Suprapubic skin (tissue), 4 donors: ENCODE data around the gene RELN. TPM values are rescaled to one million over a fixed set of nuclear protein-coding genes. Genes with fewer than 3 reads are reported as not detected.
"Not testable (repeated sequence)": the region's sequence is repeated elsewhere in the genome, so short reads cannot be mapped to it uniquely, and the experiment has no call there.

Experiments used
- DNase-seq, 2 donors: peaks; one replicate each; pipeline ENCODE4 v3.0.0-alpha.2; 2019; ENCODE audit warnings: low spot score in 2 of 2
- H3K27ac ChIP-seq: fragments of 200-600 bp; sonication (generic); one replicate; pipeline ENCODE4 v1.5.1; 2019
- H3K27me3 ChIP-seq: fragments of 200-600 bp; sonication (generic); one replicate; pipeline ENCODE4 v1.5.1; 2019
- H3K36me3 ChIP-seq: fragments of 200-600 bp; sonication (generic); one replicate; pipeline ENCODE4 v1.5.1; 2019
- H3K4me1 ChIP-seq: fragments of 200-600 bp; sonication (generic); one replicate; pipeline ENCODE4 v1.5.1; 2019
- H3K4me3 ChIP-seq: fragments of 200-600 bp; sonication (generic); one replicate; pipeline ENCODE4 v1.5.1; 2019; ENCODE audit warnings: mild to moderate bottlenecking
- H3K9me3 ChIP-seq: fragments of 200-600 bp; sonication (generic); one replicate; pipeline ENCODE4 v1.5.1; 2019
- CTCF ChIP-seq, 2 donors: fragments of 200-600 bp in 1 of 2; fragments of 450-650 bp in 1 of 2; sonication (generic) in 1 of 2; IDR thresholded peaks; one replicate each; pipeline ENCODE4 v1.5.1; 2016 to 2019; ENCODE audit warnings: antibody characterized with exemption in 2 of 2, mild to moderate bottlenecking in 1 of 2, moderate library complexity in 1 of 2
- EP300 ChIP-seq: sonication (generic); formaldehyde crosslinking; IDR thresholded peaks from one replicate; pipeline ENCODE4 v1.6.1; 2017; ENCODE audit warnings: antibody characterized with exemption
- POLR2A ChIP-seq, 2 donors: fragments of 450-650 bp; IDR thresholded peaks; one replicate each; pipeline ENCODE4 v1.6.1; 2017; ENCODE audit warnings: antibody characterized with exemption in 2 of 2, mild to moderate bottlenecking in 2 of 2, moderate library complexity in 2 of 2
- POLR2AphosphoS5 ChIP-seq, 3 donors: sonication (generic); formaldehyde crosslinking; IDR thresholded peaks; one replicate each; pipeline ENCODE4 v1.6.1; 2017; ENCODE audit warnings: antibody characterized with exemption in 3 of 3
- WGBS: methylation state at CpG from one replicate; pipeline ENCODE4 v1.1.5; 2018; 5-methylcytosine and 5-hydroxymethylcytosine counted together
- total RNA-seq, 4 donors: library from RNA; depleted of rRNA; stranded (reverse); fragments of >200 nt; gene quantifications; one replicate each; pipeline ENCODE4 v1.1.0, GENCODE V29; 2016

Gene RELN
- total RNA-seq, 4 donors from 2014 or later: 0.72 to 1.8 (median 1.3) TPM

GRCh38 chr7:103521937-103522336, 467.5 kb downstream of the RELN start:
- no peak overlapping the region for H3K27ac ChIP-seq
- H3K4me3 ChIP-seq: no peak overlapping the region
- H3K9me3 ChIP-seq: no peaks in the 10 kb centered on the region
- 82% methylated on average over 6 of the region's 6 CpGs for WGBS
- no peak for DNase-seq
- H3K36me3 ChIP-seq: no peaks in the 10 kb centered on the region
- no peaks in the 10 kb centered on the region for H3K27me3 ChIP-seq
- TF ChIP-seq POLR2A (IDR thresholded peaks at IDR 0.05) (no peak), CTCF (IDR thresholded peaks at IDR 0.05) (no peak)
- no peaks in the 10 kb centered on the region for H3K4me1 ChIP-seq

- TF ChIP-seq POLR2A (IDR thresholded peaks at IDR 0.05): no peak
- TF ChIP-seq CTCF (IDR thresholded peaks at IDR 0.05): no peak
- TF ChIP-seq EP300: no peak
- no peak for TF ChIP-seq POLR2AphosphoS5 (IDR thresholded peaks at IDR 0.05)
- 89% methylated on average over 4 of the region's 13 CpGs for WGBS
- Histone ChIP-seq H3K27me3 (no peaks in the 10 kb centered on the region), H3K4me3 (no peak overlapping the region), H3K4me1 (no peaks in the 10 kb centered on the region), H3K36me3 (no peaks in the 10 kb centered on the region), H3K9me3 (no peaks in the 10 kb centered on the region), H3K27ac (no peak overlapping the region)
- DNase-seq: no peak
These were observed 484.8 kb downstream of the RELN start for GRCh38 chr7:103504505-103505135.

GRCh38 chr7:103501206-103501605, 488.3 kb downstream of the RELN start:
- WGBS: 70% methylated on average over 4 of the region's 4 CpGs
- no peaks in the 10 kb centered on the region for H3K27me3 ChIP-seq
- TF ChIP-seq EP300 (no peak), POLR2AphosphoS5 (IDR thresholded peaks at IDR 0.05) (no peak), POLR2A (IDR thresholded peaks at IDR 0.05) (no peak), CTCF (IDR thresholded peaks at IDR 0.05) (no peak)
- H3K27ac ChIP-seq: no peak overlapping the region
- H3K36me3 ChIP-seq: no peaks in the 10 kb centered on the region
- no peaks in the 10 kb centered on the region for H3K9me3 ChIP-seq
- H3K4me1 ChIP-seq: no peaks in the 10 kb centered on the region
- H3K4me3 ChIP-seq: no peak overlapping the region
- DNase-seq: no peak

- Histone ChIP-seq H3K27ac (no peak overlapping the region), H3K27me3 (no peaks in the 10 kb centered on the region), H3K9me3 (no peaks in the 10 kb centered on the region), H3K4me1 (no peaks in the 10 kb centered on the region), H3K36me3 (no peaks in the 10 kb centered on the region), H3K4me3 (no peak overlapping the region)
- 82% methylated on average over 1 of the region's 1 CpG for WGBS
- TF ChIP-seq EP300 (no peak), POLR2A (IDR thresholded peaks at IDR 0.05) (no peak), POLR2AphosphoS5 (IDR thresholded peaks at IDR 0.05) (no peak), CTCF (IDR thresholded peaks at IDR 0.05) (no peak)
- DNase-seq: no peak
These were observed 489.5 kb downstream of the RELN start for GRCh38 chr7:103499976-103500375.

- no peaks in the 10 kb centered on the region for H3K36me3 ChIP-seq
- H3K4me1 ChIP-seq: no peaks in the 10 kb centered on the region
- H3K27me3 ChIP-seq: no peaks in the 10 kb centered on the region
- DNase-seq: no peak
- 85% methylated on average over 4 of the region's 4 CpGs for WGBS
- H3K4me3 ChIP-seq: no peak overlapping the region
- H3K9me3 ChIP-seq: no peaks in the 10 kb centered on the region
- no peak overlapping the region for H3K27ac ChIP-seq
- no peak for TF ChIP-seq CTCF (IDR thresholded peaks at IDR 0.05)
- TF ChIP-seq POLR2A (IDR thresholded peaks at IDR 0.05): no peak
- no peak for TF ChIP-seq POLR2AphosphoS5 (IDR thresholded peaks at IDR 0.05)
- no peak for TF ChIP-seq EP300
These were observed 502.0 kb downstream of the RELN start for GRCh38 chr7:103487419-103487818.

- H3K27me3 ChIP-seq, H3K36me3 ChIP-seq, H3K9me3 ChIP-seq, DNase-seq, H3K4me3 ChIP-seq, H3K27ac ChIP-seq, H3K4me1 ChIP-seq: not testable (repeated sequence)
- WGBS: 57% methylated on average over 3 of the region's 3 CpGs
These were observed 502.6 kb downstream of the RELN start for GRCh38 chr7:103486873-103487272.
